Natural killer cell (primary cell): ENCODE measurements around the gene PDHA1. TPM values are rescaled to one million over a fixed set of nuclear protein-coding genes. Genes with fewer than 3 reads are reported as not detected.
A peak's percentile ranks its signal among the peaks of the same experiment; 100 is the strongest.

Experiments used
- ATAC-seq, 3 donors: fragments of 150-1000 bp in 2 of 3; fragments of 200-7000 bp in 1 of 3; cut with Tn5 transposase; 1 replicate in 1 of 3; 2 replicates in 2 of 3; pipeline ENCODE4 v1.10.0; 2021; ENCODE audit warnings: mild to moderate bottlenecking in 2 of 3, moderate library complexity in 2 of 3
- DNase-seq, 2 donors: peaks; one replicate each; pipeline versions ENCODE4 v3.0.0 to v3.0.0-alpha.2; 2013 to 2021; ENCODE audit warnings: mixed read lengths in 1 of 2
- H3K27ac ChIP-seq: one replicate; pipeline ENCODE4 v1.5.1; 2013; ENCODE audit warnings: mild to moderate bottlenecking, low read length
- H3K27me3 ChIP-seq: one replicate; pipeline ENCODE4 v1.6.1; 2013; ENCODE audit warnings: low read length; ENCODE audit not compliant: control insufficient read depth, insufficient read depth
- H3K36me3 ChIP-seq: one replicate; pipeline ENCODE4 v1.6.1; 2013; ENCODE audit warnings: low read length; ENCODE audit not compliant: control insufficient read depth, insufficient read depth
- H3K4me1 ChIP-seq: one replicate; pipeline ENCODE4 v1.6.1; 2013; ENCODE audit warnings: low read length; ENCODE audit not compliant: control insufficient read depth, insufficient read depth
- H3K4me3 ChIP-seq: one replicate; pipeline ENCODE4 v1.5.1; 2013; ENCODE audit warnings: low read length
- H3K9me3 ChIP-seq: one replicate; pipeline ENCODE4 v1.6.1; 2013; ENCODE audit warnings: low read length; ENCODE audit not compliant: control insufficient read depth, insufficient read depth
- H3K27ac Mint-ChIP-seq, 2 donors: one replicate each; pipeline ENCODE4 v1.8.0; 2022; ENCODE audit warnings: mild to moderate bottlenecking in 2 of 2, mixed read lengths in 2 of 2, moderate library complexity in 1 of 2
- H3K27me3 Mint-ChIP-seq, 2 donors: one replicate each; pipeline ENCODE4 v1.8.0; 2022; ENCODE audit warnings: low read depth in 2 of 2, mixed read lengths in 2 of 2
- H3K36me3 Mint-ChIP-seq: one replicate; pipeline ENCODE4 v1.8.0; 2022; ENCODE audit warnings: mixed read lengths
- H3K4me1 Mint-ChIP-seq, 2 donors: one replicate each; pipeline ENCODE4 v1.8.0; 2022; ENCODE audit warnings: mixed read lengths in 2 of 2
- H3K4me3 Mint-ChIP-seq: one replicate; pipeline ENCODE4 v1.8.0; 2022; ENCODE audit warnings: mild to moderate bottlenecking, moderate library complexity, mixed read lengths
- H3K9me3 Mint-ChIP-seq, 2 donors: one replicate each; pipeline ENCODE4 v1.8.0; 2022; ENCODE audit warnings: mixed read lengths in 2 of 2
- CTCF ChIP-seq: fragments of 200-600 bp; IDR thresholded peaks from one replicate; pipeline ENCODE4 v1.8.0; 2022; ENCODE audit warnings: antibody characterized with exemption
- WGBS: methylation state at CpG from one replicate; pipeline ENCODE4 v1.1.7; 2013; ENCODE audit warnings: missing lambda C conversion rate; ENCODE audit not compliant: insufficient coverage; 5-methylcytosine and 5-hydroxymethylcytosine counted together
- intact Hi-C: fragments of 100-400 bp; cut with micrococcal nuclease; formaldehyde crosslinking; loops from one replicate; pipeline ENCODE4 v1.14.2; 2022
- total RNA-seq, 4 donors: library from RNA; stranded (reverse); fragments of 120-200 nt in 1 of 4; gene quantifications; one replicate each; pipeline versions ENCODE4 v1.2.3 to v1.2.4, GENCODE V29; 2013 to 2022

The PDHA1 gene
- total RNA-seq, 3 donors from 2014 or later (not counting 1 experiment from before 2014, with no cell fraction given), result 131 to 164 (median 154) TPM

DNA sequence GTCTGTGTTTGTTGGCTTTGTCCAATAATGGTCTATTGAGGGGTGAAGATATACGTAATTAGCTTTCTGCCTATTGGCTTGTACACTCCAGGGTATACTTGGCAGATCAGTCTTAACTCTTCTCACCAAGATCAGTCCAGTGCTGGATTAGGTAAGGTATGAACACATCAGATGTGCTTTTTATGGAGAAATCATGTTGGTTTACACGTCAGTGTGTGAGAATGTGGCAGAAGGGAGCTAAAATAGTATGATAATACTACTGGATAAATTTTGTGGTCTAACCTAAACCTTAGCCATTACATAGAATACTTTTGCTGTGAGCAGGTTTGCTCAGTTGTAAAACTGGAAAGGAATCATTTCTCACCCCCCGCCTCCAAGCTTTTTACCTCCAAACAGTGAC, 4.2 kb downstream of the PDHA1 start:
- no peak for DNase-seq
- Histone ChIP-seq H3K4me1 (peaks cover 45% of the 10 kb centered on the region), H3K27ac (no peak overlapping the region), H3K36me3 (peaks cover 12% of the 10 kb centered on the region), H3K27me3 (no peaks in the 10 kb centered on the region), H3K9me3 (no peaks in the 10 kb centered on the region), H3K4me3 (no peak overlapping the region)
- Mint-ChIP-seq H3K36me3 (no peaks in the 10 kb centered on the region), H3K27ac (no peak overlapping the region), H3K4me3 (no peak overlapping the region), H3K9me3 (no peaks in the 10 kb centered on the region), H3K4me1 (peaks cover 14 to 36% of the 10 kb centered on the region in 2 donors), H3K27me3 (peaks cover 0 to 4% of the 10 kb centered on the region in 2 donors)
- intact Hi-C loops, result loop anchor here (10.0 kb wide), 1 partner anchor 673 kb away; the partner anchor contains the start of gene RS1
- no peak for TF ChIP-seq CTCF
- 40% methylated on average over 1 of the region's 3 CpGs for WGBS
- no peak for ATAC-seq

DNA sequence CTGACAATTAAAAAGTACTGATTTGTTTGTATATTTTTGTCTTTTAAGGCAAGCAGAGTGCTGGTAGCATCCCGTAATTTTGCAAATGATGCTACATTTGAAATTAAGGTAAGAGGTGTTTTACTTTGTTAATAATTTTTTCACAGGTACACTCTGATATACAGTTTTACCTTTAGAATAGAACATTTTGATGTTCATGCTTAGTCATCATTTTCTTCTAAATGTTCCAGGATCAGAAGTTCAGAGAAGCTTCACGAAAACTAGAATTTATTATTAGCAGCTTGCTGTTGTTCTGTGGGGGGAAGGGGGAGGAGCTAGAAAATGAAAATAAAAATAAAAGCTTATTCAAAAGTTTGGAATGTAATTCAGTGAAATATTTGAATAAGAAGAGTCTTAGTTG, 5.5 kb downstream of the PDHA1 start:
- Histone ChIP-seq H3K36me3 (peaks cover 20% of the 10 kb centered on the region), H3K27me3 (no peaks in the 10 kb centered on the region), H3K9me3 (no peaks in the 10 kb centered on the region), H3K4me3 (no peak overlapping the region), H3K4me1 (peaks cover 41% of the 10 kb centered on the region), H3K27ac (no peak overlapping the region)
- Mint-ChIP-seq H3K9me3 (no peaks in the 10 kb centered on the region), H3K27ac (peak overlapping the region; percentile 79 to 91), H3K36me3 (no peaks in the 10 kb centered on the region), H3K4me1 (peaks cover 9 to 29% of the 10 kb centered on the region in 2 donors), H3K4me3 (no peak overlapping the region), H3K27me3 (no peaks in the 10 kb centered on the region)
- intact Hi-C loops, result loop anchor here (10.0 kb wide), 1 partner anchor 674 kb away; the partner anchor contains the start of gene RS1
- WGBS, result no CpG with 5 or more reads among the region's 2 CpGs
- no peak for ATAC-seq
- DNase-seq, result no peak
- TF ChIP-seq CTCF, result no peak

GRCh38 chrX:19350941-19351384, 7.2 kb downstream of the PDHA1 start:
- no peak for TF ChIP-seq CTCF
- DNase-seq (peak; percentile 30 to 36), ATAC-seq (peak; percentile 92)
- H3K36me3 ChIP-seq, result peaks cover 35% of the 10 kb centered on the region
- no peaks in the 10 kb centered on the region for H3K27me3 Mint-ChIP-seq
- 27% methylated on average over 2 of the region's 8 CpGs for WGBS
- peak overlapping the region; percentile 93 for H3K27ac ChIP-seq
- H3K4me3 Mint-ChIP-seq, result peak overlapping the region; percentile 40
- H3K9me3 ChIP-seq, result no peaks in the 10 kb centered on the region
- no peaks in the 10 kb centered on the region for H3K27me3 ChIP-seq
- no peaks in the 10 kb centered on the region for H3K36me3 Mint-ChIP-seq
- H3K4me1 ChIP-seq, result peaks cover 28% of the 10 kb centered on the region
- intact Hi-C loops, result no loop called here
- peaks cover 9 to 29% of the 10 kb centered on the region in 2 donors for H3K4me1 Mint-ChIP-seq
- H3K4me3 ChIP-seq, result no peak overlapping the region
- H3K9me3 Mint-ChIP-seq, result no peaks in the 10 kb centered on the region
- peak overlapping the region; percentile 79 to 91 for H3K27ac Mint-ChIP-seq

GRCh38 chrX:19354625-19355024, 10.9 kb downstream of the PDHA1 start:
- H3K27me3 ChIP-seq, result no peaks in the 10 kb centered on the region
- Mint-ChIP-seq H3K4me1 (peaks cover 9 to 18% of the 10 kb centered on the region in 2 donors), H3K9me3 (no peaks in the 10 kb centered on the region), H3K4me3 (no peak overlapping the region), H3K27ac (no peak overlapping the region), H3K36me3 (no peaks in the 10 kb centered on the region), H3K27me3 (no peaks in the 10 kb centered on the region)
- intact Hi-C loops, result no loop called here
- TF ChIP-seq CTCF, result no peak
- 97% methylated on average over 6 of the region's 6 CpGs for WGBS
- DNase-seq (no peak), ATAC-seq (no peak)
- H3K9me3 ChIP-seq, result no peaks in the 10 kb centered on the region
- peaks cover 28% of the 10 kb centered on the region for H3K4me1 ChIP-seq
- no peak overlapping the region for H3K27ac ChIP-seq
- no peak overlapping the region for H3K4me3 ChIP-seq
- H3K36me3 ChIP-seq, result peaks cover 69% of the 10 kb centered on the region
